ENCODE results near the gene NLRP14.

The NLRP14 gene

DNA sequence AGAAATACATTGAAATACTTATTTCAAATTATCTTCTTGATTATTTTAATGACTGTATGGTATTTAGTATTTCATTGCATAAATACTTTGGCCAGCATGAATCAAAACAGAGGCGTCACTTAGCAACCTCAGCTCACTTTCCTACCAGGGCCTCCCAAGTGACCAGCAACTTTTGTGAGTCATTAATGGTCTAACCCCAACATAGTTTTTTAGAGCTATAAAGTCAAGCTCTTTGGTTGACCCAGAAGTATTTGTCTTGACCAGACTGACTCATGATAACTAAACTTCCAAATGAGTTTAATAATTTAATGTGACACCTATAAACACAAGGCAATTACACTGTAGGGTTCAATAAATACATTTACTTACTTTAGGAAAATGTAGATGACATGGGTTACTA is 40.6 kb downstream of the NLRP14 start:
- no peak for DNase-seq

GRCh38 chr11:7062534-7062933 is 42.3 kb downstream of the NLRP14 start:
- no peak for DNase-seq

GRCh38 chr11:7072401-7073028 is 52.2 kb downstream of the NLRP14 start:
- no peak for DNase-seq

DNA sequence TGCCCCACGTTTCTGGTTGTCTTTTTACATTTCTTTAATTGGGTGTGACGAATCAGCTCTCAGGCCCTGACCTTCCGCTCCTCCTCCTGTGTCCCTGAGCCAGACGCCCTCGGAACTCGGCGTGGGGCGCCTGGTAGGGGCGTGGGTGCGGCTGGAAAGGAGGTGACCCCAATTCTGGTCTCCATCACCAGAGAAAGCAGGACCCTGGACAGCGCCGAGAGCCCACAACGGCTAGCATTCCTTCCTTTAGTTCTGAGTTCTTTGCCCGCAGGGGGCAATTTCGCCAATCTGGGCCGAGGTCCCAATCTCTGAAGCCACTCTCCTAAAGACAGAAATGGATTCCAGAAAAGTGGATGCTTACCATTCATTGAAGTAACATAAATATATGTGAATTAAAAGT is 56.8 kb downstream of the NLRP14 start:
- no peak for DNase-seq

GRCh38 chr11:7079545-7080135 is 59.4 kb downstream of the NLRP14 start:
- no peak for DNase-seq

GRCh38 chr11:7080900-7081299 is 60.6 kb downstream of the NLRP14 start:
- no peak for DNase-seq

- DNase-seq = no peak
These were observed 61.2 kb downstream of the NLRP14 start for GRCh38 chr11:7081441-7081840.

GRCh38 chr11:7088921-7089320 is 68.6 kb downstream of the NLRP14 start, which contains the start of gene RBMXL2:
RBMXL2 (plus strand) TSS chr11:7088998; CDS start chr11:7089121, 123 bp downstream.
- no peak for DNase-seq

- no peak for DNase-seq
These were observed 69.3 kb downstream of the NLRP14 start for GRCh38 chr11:7089328-7090251.

GRCh38 chr11:7098235-7098832 is 78.1 kb downstream of the NLRP14 start:
- peak; percentile 62 to 69 for DNase-seq

DNA sequence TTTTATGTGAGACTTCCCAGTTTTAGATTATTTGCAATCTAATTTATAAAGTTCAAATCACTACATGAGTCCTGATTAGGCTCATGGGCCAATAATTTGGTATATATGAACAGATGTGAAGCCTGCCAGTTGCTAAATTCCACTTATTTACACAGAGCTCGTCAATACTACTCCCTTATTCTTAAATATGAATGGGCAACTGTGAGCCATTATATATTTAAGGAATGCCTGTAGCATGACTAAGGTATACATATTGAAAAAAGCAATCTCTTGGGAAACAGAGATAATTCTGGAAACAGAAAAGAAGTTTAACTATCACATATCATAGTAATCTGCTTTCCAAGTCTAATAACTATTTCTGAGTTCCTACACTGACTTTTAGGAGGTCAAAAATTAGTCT is 95.5 kb downstream of the NLRP14 start:
- DNase-seq = no peak

DNA sequence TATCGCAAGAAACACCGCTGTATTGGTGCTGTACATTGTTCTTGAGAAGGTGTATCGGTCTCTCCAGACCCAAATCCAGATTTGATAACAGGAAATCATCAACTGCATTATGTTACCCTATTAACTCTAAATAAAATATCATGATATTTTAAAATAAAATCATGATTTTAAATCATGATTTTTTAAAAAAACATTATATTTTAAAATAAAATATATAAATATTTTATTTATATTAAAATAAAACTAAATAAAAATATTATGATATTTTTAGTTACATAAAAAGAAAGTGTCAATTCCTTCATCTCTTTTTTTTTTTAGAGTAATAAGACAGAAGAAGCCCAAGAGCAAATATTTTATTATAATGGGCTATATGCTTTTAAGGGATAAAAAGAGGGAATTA is 96.1 kb downstream of the NLRP14 start:
- DNase-seq = no peak
